Neural crest cell (in vitro differentiated cells): ENCODE data around the gene KRTAP10-6. TPM values are rescaled to one million over a fixed set of nuclear protein-coding genes. Genes with fewer than 3 reads are reported as not detected.

Experiments
- DNase-seq: peaks from one replicate; pipeline ENCODE4 v3.0.0; 2021; ENCODE audit warnings: low read depth, mixed read lengths, low spot score
- H3K27ac Mint-ChIP-seq: one replicate; pipeline ENCODE4 v1.8.0; 2021; ENCODE audit warnings: mild to moderate bottlenecking, mixed read lengths; ENCODE audit not compliant: unreplicated experiment
- H3K27me3 Mint-ChIP-seq: 2 replicates; pipeline ENCODE4 v1.8.0; 2021; ENCODE audit warnings: low read depth, mild to moderate bottlenecking, mixed read lengths
- H3K36me3 Mint-ChIP-seq: 2 replicates; pipeline ENCODE4 v1.8.0; 2021; ENCODE audit warnings: low read depth, mild to moderate bottlenecking, mixed read lengths
- H3K4me1 Mint-ChIP-seq: 2 replicates; pipeline ENCODE4 v1.8.0; 2021; ENCODE audit warnings: mixed read lengths
- H3K4me3 Mint-ChIP-seq: one replicate; pipeline ENCODE4 v1.8.0; 2021; ENCODE audit warnings: mild to moderate bottlenecking, mixed read lengths
- H3K9me3 Mint-ChIP-seq: 2 replicates; pipeline ENCODE4 v1.8.0; 2021; ENCODE audit warnings: mixed read lengths
- CTCF ChIP-seq: fragments of 200-600 bp; sonication (generic); conservative IDR thresholded peaks from 2 replicates; pipeline ENCODE4 v1.5.0; 2021; ENCODE audit warnings: antibody characterized with exemption, mild to moderate bottlenecking
- total RNA-seq: library from RNA; stranded (reverse); gene quantifications from 2 replicates; pipeline ENCODE4 v1.2.1, GENCODE V29; 2021

The KRTAP10-6 gene
- total RNA-seq, 1 donor from 2014 or later: not detected

- H3K27me3 Mint-ChIP-seq: peaks cover 5% of the 10 kb centered on the region
- no peak for TF ChIP-seq CTCF
These were observed 7.1 kb upstream of the KRTAP10-6 start for GRCh38 chr21:44599264-44600029.

DNA sequence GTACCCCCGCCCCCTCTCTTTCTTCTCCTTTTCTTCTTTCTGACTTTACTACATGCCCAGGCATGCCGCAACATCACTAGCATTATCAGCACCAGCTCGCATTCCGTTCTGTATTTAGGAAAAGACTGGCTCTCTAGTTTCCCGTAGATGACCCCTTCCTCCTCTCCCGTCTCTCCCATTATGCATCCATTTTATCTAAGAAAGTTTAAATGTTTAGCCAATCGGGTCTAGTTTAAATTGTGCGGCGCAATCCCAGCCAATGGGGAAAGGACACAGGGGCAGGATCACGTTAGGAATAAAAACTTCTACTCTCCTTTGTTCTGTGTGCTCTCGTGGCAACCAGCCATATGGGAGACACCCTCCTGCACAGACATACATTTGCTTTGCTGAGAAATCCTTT lies 5.8 kb upstream of the KRTAP10-6 start:
- Mint-ChIP-seq H3K27ac (peak overlapping the region; percentile 69), H3K9me3 (no peaks in the 10 kb centered on the region), H3K4me3 (peak overlapping the region; percentile 60), H3K27me3 (no peaks in the 10 kb centered on the region), H3K36me3 (no peaks in the 10 kb centered on the region), H3K4me1 (peaks cover 26% of the 10 kb centered on the region)
- TF ChIP-seq CTCF: no peak
- DNase-seq: no peak

More at GRCh38 chr21:44599264-44600029, 7.1 kb upstream of the KRTAP10-6 start:
- H3K4me3 Mint-ChIP-seq: no peak overlapping the region
- H3K4me1 Mint-ChIP-seq: peaks cover 13% of the 10 kb centered on the region
- H3K9me3 Mint-ChIP-seq: peaks cover under 1% of the 10 kb centered on the region
- DNase-seq: no peak
- H3K36me3 Mint-ChIP-seq: no peaks in the 10 kb centered on the region
- peak overlapping the region; percentile 30 for H3K27ac Mint-ChIP-seq

- DNase-seq: no peak
- Mint-ChIP-seq H3K27ac (no peak overlapping the region), H3K27me3 (no peaks in the 10 kb centered on the region), H3K9me3 (no peaks in the 10 kb centered on the region), H3K4me1 (peaks cover 26% of the 10 kb centered on the region), H3K4me3 (no peak overlapping the region), H3K36me3 (no peaks in the 10 kb centered on the region)
- TF ChIP-seq CTCF: no peak
These were observed 3.9 kb upstream of the KRTAP10-6 start for GRCh38 chr21:44596068-44596725.

DNA sequence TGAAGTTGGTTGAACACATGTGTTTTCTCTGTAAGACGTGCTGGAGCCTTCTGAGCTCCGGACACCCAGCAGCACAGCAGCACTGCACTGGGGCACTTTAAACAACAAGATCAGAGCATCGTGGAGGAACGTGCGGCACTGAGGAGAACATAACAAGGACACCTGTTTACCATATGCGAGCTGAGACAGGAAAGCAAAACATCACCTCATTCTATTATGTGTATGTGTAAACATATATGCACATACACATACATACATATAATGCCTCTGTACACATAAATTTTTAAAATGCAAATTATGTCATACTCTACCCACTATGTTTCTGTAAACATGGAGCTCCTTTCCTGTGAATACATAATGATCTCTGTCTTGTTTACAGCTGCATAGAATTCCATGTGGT lies 3.2 kb upstream of the KRTAP10-6 start:
- Mint-ChIP-seq H3K27me3 (no peaks in the 10 kb centered on the region), H3K4me3 (no peak overlapping the region), H3K36me3 (no peaks in the 10 kb centered on the region), H3K9me3 (no peaks in the 10 kb centered on the region), H3K27ac (no peak overlapping the region), H3K4me1 (peaks cover 26% of the 10 kb centered on the region)
- TF ChIP-seq CTCF: no peak
- DNase-seq: no peak

DNA sequence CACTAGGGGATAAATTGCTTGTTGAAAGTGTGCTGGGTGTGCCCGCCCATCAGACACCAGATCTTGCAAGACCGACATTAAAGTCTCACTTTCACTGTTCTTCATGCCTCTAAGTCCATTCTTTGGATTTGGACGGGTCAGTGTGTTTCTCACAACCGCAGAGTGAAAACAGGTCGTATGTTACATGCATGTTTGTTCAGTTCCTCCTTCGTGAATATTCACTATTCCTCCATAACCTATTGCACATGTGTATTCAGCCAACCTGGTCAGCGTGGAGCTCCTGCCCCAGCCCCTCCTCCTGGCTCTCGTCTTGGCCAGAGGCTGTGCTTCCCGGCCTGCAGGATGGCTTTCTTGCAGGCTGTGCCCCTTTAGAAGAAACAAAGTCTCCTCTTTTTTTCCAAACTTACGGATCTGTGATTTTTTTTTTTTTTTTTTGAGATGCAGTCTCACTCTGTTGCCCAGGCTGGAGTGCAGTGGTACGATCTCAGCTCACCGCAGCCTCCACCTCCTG lies 2.2 kb upstream of the KRTAP10-6 start:
- H3K27ac Mint-ChIP-seq: no peak overlapping the region
- no peaks in the 10 kb centered on the region for H3K9me3 Mint-ChIP-seq
- no peak overlapping the region for H3K4me3 Mint-ChIP-seq
- no peaks in the 10 kb centered on the region for H3K27me3 Mint-ChIP-seq
- H3K4me1 Mint-ChIP-seq: peaks cover 26% of the 10 kb centered on the region
- no peak for DNase-seq
- no peaks in the 10 kb centered on the region for H3K36me3 Mint-ChIP-seq
- no peak for TF ChIP-seq CTCF
